Fibroblast of skin of back (primary cell): Measurements from ENCODE around the gene MAST4.
A peak's percentile ranks its signal among the peaks of the same experiment; 100 is the strongest.

ENCODE experiments used
- DNase-seq: peaks from one replicate; pipeline ENCODE4 v3.0.0-alpha.2; 2013

The MAST4 gene

DNA sequence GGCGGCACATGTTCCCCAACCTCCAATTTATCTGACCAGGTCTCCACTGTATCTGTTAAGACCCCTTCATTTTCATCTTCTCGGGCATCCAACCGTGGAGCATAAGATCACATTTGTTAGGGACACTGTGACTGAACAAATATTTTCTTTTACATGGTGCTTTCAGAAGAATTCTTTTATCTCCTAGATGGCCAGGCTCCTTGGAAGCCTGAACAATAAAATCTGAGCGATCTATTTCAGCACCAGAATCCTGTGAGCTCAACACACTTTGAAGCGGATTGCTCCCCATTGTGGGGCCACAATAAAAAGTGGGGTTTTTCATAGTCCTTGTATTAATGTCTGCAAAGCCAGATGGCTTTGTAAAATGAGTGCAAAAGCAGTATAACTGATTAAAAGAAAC is 326.7 kb downstream of the MAST4 start:
- no peak for DNase-seq

DNA sequence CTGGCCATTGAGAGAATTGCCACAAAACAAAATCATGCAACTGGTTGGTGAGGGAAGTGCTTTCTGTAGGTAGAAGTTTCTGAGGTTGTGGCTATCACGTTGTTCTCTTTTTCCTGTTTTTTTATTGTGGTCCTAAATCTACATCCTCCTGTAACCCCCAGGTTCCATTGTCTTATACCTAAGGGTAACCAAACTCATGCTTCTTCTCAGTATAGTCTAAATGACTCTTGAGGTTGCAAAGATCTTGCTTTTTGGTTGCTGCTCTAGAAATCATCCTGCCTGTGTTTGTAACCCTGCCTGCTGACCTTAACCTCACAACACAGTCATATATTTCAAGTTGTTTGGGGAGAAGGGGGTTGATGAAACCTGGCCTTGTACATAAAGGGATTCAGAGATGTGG is 327.3 kb downstream of the MAST4 start:
- no peak for DNase-seq

DNA sequence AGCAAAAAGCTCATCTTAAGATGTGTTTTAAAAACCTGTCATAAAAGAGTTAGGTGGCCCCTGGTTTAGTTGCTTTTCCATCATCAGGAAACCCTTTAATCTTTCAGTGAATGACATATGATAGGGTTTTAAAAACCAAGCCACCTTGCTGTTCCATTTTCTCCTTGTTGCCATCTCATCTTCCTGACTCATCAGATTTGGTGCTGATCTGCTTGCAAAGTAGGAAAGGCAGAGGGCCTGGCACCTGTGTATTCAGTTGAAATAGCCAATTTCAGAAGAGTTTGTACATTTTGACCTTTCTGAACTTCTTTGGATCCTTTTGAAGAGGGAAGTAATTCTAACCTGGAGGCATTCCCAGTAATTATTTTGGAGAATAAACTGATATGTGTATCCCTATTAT is 327.7 kb downstream of the MAST4 start:
- no peak for DNase-seq

DNA sequence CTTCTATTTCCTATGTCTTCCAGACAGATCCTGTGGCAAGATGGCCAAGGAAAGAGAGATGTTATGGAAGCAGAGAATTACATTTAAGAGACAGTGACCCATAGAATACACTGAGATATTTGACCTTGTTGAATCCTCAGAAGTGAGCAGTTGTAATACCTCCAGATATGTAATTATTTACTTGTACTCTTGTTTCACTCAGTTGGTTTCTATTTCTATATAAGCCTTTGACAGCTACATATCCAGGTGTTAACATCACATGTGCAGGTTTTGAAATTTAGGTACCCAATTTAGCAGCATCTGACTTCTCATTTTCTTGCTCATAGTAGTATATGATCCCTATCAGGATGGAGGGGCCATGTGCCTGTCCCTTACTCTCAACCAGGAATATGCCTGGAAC is 330.9 kb downstream of the MAST4 start:
- no peak for DNase-seq

DNA sequence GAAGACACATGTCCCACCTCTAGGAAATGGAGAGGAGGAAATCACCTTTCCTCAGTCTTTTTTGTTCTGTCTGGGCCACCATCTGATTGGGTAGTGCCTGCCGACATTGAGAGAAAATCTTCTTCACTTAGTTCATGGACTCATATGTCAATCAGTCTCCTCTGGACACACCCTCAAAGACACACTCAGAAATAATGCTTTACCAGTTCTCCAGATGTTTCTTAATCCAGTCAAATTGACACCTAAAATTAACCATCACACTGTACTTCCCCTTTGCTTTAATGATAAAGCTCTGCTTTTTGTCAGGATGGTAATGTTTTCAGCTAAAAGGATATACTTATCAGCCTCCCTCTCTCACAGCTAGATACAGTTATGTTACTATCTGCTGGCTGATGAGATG is 333.1 kb downstream of the MAST4 start:
- no peak for DNase-seq

DNA sequence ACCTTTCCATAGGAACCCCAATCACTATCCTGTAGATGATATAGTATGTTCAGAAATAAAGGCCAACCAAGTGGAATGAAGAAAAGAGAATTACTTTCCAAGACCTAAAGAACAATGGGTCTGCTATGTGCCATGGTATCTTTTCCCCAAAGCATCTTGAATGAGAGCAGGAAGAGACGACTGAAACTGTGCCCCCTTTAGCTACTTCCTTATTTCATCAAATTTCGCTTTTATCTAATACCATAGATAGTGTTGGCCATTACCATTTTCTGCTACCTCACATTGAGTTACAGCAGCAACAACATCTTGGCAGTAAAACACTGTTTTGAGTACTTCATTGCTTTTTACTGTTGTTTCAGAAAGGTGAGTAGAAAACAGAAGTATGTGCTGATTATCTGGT is 333.8 kb downstream of the MAST4 start:
- DNase-seq: no peak

DNA sequence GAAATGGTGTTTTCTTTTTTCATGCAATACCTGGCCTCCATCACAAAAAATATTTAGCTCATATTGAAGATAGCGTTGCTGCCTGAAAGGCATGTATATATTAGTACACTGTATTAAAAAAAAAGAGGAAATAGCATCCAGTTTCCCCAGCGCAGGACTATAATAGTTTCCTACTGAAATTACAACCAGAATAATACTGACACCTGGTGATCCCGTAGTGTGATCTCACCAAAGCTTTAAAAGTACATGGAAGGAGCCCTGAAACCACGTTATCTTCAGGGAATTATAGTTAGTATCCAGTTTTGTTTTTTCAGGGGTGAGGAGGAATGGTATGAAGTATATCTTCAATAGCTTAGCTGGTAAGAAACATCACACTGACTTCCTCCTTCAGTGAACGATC is 335.5 kb downstream of the MAST4 start:
- no peak for DNase-seq

DNA sequence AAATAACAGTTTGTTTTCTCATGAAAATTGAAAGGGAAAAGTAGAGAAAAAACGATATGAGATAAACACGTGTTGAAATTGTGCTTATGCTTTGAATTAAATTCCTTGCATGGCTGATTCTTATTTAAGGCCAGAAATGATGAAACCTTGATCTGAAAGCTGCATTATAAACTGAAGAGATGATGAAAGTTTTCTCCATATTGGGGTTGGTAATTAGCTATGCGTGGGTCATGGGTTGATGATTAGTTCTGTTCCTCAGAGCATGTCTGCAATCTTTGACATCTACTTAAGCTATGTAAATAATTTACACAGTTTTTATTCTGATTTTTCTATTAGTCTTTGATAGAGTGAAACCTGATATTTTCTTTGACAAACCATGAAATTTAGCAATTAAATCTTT is 336.3 kb downstream of the MAST4 start:
- DNase-seq: no peak

DNA sequence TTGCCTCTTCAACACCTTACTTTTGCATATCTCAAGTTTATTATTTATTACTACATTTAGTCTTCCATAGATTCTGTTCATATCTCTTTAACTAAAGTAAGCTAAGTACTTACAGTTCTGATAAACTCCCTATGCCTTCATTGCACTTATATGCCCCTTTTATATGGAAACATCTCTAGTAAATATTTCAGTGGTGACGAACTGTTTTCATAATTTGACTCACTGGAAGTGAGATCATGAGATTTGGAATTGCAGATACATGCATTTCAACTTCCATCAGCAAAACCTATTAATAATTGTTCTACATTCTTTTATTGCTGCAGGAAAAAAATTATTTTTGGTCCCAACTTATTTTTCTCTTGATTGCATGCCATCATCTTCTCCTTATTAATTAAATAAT is 336.9 kb downstream of the MAST4 start:
- peak; percentile 89 for DNase-seq

DNA sequence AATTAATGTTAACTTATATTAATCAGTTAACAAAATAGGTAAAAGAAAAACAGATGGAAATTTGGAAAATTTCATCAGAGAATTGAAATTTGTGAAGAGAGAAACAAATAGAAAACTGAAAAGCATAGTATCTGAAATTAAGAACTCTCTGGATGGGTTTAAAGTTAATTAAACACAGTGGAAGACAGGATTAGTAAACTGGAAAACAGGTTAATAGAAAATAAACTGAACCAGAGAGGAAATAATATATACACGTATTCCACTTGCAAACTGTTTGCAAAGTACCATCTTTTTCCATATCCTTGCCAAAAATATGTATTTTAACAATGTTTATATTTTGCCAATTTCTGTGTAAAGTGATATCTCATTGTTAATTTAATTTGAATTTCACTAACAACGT is 342.9 kb downstream of the MAST4 start:
- DNase-seq: no peak

DNA sequence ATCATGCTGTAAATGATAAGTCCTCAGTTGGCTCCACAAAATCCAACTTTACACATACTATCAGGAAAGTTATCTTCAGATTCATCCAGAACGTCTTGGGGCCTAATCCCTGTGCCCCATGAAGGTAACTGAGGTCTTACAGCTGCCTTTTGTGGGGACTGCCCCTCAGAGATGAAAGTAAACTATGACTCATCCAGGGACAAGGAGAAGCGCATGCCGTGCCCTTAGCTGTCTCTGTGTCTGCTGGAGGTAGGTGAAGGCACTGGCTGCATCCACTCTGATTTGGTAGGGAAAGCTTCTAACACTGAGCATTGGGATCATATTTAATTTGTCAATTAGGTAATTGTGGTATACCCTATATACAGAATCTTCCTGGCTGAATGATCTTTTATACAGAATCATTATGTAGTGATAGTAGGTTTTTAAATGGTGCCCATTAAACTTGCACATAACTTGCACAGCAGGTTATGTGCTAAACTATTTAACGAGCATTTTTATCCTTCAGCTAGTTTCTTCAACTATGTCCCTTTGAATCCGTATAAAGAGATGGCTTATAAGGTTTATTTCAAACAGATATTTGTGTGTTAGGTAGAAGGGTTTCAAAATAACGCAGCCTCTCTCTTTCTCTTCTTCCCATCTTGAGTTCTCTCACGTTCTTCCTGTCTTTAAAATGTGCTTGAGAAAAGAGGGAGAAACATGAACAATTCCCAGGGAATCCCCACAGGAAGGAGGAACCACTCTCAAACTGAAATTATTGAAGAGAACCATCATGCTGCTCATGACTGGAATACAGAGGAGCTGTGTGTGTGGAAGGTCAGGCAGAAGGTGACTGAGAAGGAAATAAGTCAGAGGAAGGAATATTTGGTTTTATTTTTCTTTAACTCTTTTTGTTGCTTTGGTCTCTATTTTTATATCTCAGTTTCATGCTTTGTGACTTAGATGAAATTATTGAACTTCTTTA is 349.5 kb downstream of the MAST4 start:
- DNase-seq: no peak

DNA sequence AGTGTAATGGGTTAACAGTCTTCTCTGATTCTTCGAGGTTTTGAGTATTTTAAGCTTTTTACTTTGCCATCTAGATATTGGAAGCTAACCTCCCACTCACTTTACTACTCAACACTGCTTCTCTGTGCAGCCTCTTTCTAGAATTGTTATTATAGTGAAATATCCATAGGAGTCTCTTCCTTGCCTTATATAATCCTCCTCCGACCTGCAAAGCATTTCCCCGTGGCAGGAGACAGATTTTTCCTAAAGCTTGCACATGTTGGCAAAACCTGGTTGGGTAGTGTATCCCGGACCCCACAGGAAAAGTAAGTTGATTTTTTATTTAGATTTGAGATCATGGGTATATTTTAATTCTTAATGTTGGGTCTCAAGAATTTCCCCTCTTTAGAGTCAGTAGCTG is 351.3 kb downstream of the MAST4 start:
- DNase-seq: no peak

DNA sequence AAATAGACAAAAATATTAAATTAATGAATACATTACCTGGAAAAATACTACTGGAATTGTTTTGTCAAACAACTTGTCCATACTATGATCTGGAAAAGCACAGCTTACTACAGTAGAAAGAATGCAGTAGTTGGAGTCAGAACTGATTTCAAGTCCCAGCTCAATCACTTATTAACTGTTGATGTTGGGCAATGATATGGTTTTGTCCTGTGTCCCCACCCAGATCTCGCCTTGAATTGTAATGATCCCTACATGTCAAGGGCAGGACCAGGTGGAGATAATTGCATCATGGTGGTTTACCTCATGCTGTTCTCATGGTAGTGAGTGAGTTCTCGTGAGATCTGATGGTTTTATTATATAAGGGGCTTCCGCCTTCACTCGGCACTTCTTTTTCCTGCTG is 352.9 kb downstream of the MAST4 start:
- no peak for DNase-seq

DNA sequence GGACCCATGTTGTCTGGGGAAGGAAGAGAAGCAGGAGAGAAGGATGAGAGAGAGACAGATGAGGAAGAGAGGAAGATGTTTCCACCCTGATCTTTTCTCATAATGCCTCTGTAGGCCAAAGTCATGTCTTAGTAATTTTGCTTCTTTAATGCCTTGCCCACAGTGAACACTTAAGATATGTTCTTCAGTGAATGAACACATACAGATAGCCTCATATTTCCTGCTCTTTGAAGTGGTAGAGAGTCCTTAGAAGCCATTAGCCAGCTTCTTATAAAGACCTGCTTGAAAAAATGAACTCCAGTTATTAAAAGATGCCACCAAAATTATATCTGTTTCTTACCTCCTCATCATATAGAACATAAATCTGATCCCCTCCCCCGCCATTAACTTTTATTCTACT is 356.0 kb downstream of the MAST4 start:
- DNase-seq: no peak

DNA sequence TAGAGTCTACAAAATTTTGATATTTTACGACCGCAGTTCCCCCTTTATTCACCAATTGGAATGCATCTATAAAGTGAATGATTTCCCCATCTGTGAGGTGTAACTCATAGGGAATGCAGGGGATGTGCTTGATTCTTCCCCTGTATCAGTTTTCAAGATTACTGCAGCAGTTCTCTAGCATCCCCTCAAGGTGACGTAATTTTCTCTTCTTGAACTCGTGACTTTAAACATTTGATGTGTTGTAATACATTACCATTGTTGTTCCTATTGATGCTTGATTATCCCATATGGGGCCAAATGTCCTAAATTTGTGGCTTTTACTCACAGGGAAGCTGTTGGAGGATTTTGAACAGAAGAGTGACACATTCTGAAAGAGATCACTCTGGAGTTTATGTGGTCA is 360.2 kb downstream of the MAST4 start:
- no peak for DNase-seq

DNA sequence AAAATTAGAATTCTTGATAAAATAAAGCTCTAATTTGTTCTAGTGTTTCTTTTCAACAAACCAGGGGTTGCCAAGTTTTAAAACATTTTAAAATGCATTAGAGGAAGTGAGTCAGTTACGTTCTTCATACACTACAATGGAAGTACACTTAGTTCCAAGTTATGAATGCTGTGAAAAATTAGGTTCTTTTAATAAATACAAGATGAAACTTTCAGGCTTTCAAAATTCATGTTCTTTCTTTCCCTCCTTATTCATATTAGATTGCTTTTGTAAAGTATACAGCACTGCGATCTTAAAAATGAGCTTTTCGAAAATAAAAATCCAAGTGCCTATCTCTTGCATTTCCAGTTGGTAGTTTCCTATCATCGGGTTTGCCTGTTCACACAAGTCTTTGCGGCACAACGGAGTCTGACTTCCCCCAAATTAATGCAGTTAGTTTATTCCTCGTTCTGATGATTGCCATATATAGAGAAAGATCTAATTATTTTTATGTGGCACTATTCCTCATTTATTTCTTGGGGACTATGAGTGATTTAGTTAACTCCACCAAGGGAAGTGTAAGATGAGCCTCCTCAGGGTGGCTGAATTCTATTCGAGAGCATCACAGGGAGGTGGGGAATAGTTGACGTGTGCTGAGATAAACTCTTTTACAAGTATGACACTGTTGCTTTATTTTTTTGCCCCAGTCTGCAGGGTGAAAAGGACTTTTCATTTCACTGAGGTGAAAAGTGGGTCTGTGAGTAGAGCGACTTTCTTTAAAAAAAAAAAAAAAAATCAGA is 362.2 kb downstream of the MAST4 start:
- peak; percentile 69 for DNase-seq

DNA sequence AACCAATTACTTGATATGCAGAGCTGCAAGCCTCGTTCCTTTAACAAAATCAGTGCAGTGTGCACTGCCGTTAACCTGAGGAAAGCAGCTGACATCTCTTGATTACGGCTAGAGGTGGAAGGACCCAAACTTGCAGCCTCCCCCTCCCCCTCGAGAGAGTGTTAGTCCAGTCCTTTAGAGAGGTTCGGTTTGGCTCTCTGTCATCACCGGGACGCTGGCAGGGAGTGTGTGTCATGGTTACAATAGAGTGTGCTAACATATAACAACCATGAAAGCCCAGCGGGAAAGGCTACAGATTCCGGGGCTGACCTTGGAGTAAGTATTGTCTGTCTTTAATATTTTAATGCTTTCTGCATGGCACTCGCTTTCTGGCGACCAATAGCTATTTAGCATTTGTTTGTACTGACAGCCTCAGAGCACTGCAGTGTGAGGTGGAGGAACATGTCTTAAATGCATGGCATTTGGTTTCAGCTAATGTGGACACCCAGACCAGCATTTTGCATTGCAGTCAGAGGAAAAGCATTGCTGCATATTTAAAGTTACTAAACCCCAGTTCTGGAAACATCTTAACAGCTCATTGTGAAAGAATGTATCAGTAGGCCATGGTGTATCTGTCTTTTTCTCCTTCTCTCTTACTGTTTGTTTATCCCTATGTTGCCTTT is 362.9 kb downstream of the MAST4 start:
- DNase-seq: peak; percentile 90

DNA sequence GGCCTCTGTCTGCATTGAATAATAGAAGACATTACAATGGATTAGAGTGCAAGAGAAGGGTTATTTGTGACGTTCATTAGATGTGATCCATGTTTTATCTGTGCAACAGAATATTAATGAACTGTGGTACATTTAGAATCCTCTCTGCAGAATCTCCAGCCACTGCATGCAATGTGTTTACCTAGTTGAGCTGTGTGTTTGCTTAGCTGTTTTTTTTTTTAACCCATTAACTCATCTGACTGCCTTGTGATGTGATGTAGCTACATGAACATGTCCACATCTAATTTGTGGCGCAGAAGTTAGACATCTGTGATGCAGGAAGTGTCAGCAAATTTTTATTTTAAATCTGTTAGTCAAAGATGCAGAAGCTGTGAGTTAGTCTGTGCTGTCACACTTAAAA is 363.5 kb downstream of the MAST4 start:
- peak; percentile 46 for DNase-seq

DNA sequence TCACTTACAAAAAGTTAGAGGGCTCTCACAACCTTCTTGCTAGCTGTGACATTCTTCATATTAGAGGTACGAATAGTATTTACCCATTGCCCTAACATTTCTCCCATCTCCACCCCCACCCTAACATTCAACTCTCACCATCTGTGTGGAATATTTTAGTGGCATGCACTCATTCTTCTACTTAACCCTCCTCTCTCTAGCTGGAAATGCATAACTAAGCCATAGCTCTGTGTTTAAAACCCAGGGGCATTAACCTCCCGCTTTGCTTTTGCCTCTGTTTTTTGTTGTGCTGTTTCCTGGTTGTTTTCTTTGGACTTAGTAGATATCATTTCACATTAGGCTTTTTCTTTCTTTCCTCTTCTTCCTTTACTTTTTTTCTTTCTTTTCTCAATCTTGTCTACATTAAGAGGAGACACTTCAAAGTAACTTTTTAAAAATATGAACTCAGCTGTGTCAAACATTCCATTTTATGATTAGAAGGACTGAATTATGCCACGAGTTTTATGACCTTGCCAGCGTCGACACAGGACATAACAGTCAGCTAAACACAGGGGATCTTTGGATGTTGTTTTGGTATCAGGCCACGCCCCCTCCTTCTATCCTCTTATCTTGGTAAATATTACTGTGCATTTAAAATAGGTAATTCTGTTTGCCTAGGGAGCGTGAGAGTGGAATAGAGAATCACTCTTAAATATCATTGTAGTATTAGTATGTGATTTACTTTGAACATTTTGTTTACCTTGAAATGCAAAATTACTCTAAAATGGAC is 364.4 kb downstream of the MAST4 start:
- DNase-seq: peak; percentile 52

DNA sequence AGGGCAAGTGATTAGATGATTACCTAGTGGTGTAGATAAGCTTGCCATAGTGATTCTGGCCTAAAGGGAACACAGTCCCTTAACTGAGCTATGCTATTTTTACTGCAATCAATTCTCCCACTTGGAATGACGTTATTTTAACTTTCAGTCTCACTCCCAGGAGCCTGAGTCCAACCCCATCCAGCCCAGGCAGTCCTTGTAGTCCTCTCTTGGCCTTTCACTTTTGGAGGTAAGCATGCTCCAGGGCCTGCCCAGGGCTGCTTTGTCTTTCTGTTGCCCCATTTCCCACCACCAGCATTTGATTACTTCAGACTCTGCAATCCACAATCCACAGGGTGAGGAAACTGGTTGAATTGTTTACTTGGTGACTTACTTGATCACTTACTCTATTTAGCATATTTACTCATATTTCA is 367.4 kb downstream of the MAST4 start:
- peak; percentile 32 for DNase-seq

DNA sequence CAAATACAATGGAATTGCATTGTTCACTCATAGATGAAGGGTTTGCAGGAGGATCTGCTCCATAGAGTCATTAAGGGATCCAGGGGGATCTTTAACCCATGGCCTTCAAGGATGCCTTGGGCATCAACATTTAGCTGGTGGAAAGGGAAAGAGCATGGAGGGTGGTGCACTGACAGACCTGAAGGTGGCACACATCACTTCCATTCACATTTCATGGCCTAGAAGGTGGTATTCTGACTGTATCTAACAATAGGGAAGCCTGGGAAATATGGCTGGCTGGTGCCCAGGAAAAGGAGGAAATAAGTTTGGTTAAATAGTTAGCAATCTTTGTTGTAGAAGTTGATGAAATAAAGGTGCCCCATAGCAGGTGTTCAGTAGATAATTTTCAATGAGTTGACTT is 370.2 kb downstream of the MAST4 start:
- no peak for DNase-seq

DNA sequence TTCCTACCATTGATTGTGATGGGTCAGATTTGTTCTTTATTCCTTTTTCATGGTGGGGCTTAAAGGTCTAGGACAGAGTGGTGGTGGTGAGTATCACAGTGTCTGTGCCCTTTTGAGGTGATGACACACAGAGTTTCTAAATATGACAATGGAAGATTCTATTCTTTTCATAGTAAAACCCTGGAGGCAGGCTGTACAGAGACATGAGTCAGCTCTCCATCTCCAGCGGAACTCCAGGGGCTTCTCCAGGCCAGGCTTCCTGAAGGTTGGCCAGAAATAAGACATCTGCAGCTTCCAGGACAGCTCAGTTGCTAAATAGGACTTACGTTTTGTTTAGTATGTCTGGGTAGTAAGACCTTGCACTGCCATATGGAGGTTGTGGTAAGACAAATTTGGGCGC is 370.9 kb downstream of the MAST4 start:
- DNase-seq: peak; percentile 72
